ENCODE data around the gene RGS10.

DNA sequence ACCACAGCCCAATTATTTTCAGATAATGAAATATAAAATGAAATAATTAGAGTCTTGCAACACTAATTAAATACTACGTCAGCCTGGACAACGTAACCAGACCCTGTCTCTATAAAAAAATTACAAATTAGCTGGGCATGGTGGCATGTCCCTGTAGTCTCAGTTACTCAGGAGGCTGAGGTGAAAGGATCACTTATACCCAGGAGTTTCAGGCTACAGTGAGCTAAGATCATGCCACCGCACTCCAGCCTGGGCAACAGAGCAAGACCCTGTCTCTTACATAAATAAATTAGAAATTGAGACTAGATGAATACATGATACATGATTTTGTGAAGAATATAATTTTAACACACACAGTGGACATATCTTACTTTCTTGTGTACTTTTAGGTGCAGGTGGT, 35.8 kb upstream of the RGS10 start:
- TF ChIP-seq, protein P1, sequence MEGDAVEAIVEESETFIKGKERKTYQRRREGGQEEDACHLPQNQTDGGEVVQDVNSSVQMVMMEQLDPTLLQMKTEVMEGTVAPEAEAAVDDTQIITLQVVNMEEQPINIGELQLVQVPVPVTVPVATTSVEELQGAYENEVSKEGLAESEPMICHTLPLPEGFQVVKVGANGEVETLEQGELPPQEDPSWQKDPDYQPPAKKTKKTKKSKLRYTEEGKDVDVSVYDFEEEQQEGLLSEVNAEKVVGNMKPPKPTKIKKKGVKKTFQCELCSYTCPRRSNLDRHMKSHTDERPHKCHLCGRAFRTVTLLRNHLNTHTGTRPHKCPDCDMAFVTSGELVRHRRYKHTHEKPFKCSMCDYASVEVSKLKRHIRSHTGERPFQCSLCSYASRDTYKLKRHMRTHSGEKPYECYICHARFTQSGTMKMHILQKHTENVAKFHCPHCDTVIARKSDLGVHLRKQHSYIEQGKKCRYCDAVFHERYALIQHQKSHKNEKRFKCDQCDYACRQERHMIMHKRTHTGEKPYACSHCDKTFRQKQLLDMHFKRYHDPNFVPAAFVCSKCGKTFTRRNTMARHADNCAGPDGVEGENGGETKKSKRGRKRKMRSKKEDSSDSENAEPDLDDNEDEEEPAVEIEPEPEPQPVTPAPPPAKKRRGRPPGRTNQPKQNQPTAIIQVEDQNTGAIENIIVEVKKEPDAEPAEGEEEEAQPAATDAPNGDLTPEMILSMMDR (IDR thresholded peaks at IDR 0.05): no peak
- TF ChIP-seq POLR2A (IDR thresholded peaks at IDR 0.05): no peak
